Stomach (tissue), 19 donors: Measurements from ENCODE around the gene DYNC1LI1. TPM values are rescaled to one million over a fixed set of nuclear protein-coding genes. Genes with fewer than 3 reads are reported as not detected.

Experiments used
- DNase-seq, 2 donors: peaks; one replicate each; pipeline versions ENCODE4 v3.0.0 to v3.0.0-alpha.2; 2013 to 2019
- H3K27ac ChIP-seq, 5 donors: fragments of 200-600 bp in 4 of 5; sonication (generic) in 4 of 5; one replicate each; pipeline ENCODE4 v1.5.1; 2013 to 2019; ENCODE audit warnings: mild to moderate bottlenecking in 1 of 5, moderate library complexity in 1 of 5
- H3K27me3 ChIP-seq, 3 donors: fragments of 200-600 bp; sonication (generic); one replicate each; pipeline ENCODE4 v1.5.1; 2017 to 2019; ENCODE audit warnings: mixed run types in 1 of 3
- H3K36me3 ChIP-seq, 4 donors: fragments of 200-600 bp; sonication (generic); 1 replicate in 3 of 4; 2 replicates in 1 of 4; pipeline ENCODE4 v1.5.1; 2016 to 2019
- H3K4me1 ChIP-seq, 4 donors: fragments of 200-600 bp; sonication (generic); one replicate each; pipeline ENCODE4 v1.5.1; 2016 to 2019
- H3K4me3 ChIP-seq, 4 donors: fragments of 200-600 bp; sonication (generic) in 3 of 4; one replicate each; pipeline ENCODE4 v1.5.1; 2016 to 2019; ENCODE audit warnings: mild to moderate bottlenecking in 1 of 4
- H3K9me3 ChIP-seq, 4 donors: fragments of 200-600 bp; sonication (generic); one replicate each; pipeline ENCODE4 v1.5.1; 2016 to 2019
- EP300 ChIP-seq: sonication (generic); formaldehyde crosslinking; IDR thresholded peaks from one replicate; pipeline ENCODE4 v1.6.1; 2017; ENCODE audit warnings: antibody characterized with exemption
- POLR2A ChIP-seq, 4 donors: fragments of 450-650 bp; IDR thresholded peaks; one replicate each; pipeline ENCODE4 v1.6.1; 2016; ENCODE audit warnings: antibody characterized with exemption in 4 of 4, control low read depth in 2 of 4, mild to moderate bottlenecking in 1 of 4, moderate library complexity in 1 of 4
- POLR2AphosphoS5 ChIP-seq, 3 donors: sonication (generic); formaldehyde crosslinking; IDR thresholded peaks; one replicate each; pipeline ENCODE4 v1.6.1; 2016; ENCODE audit warnings: antibody characterized with exemption in 3 of 3
- WGBS, 5 donors: extraction: QIAGEN DNeasy Blood & Tissue Kit in 3 of 5; methylation state at CpG; one replicate each; pipeline versions ENCODE4 v1.1.5 to v1.1.7; 2013 to 2018; 5-methylcytosine and 5-hydroxymethylcytosine counted together
- intact Hi-C: fragments of 100-400 bp; cut with DNase I; formaldehyde crosslinking; loops from one replicate; pipeline ENCODE4 v1.15.1; 2023; ENCODE audit warnings: low total_unique reads
- long read RNA-seq, 10 donors: transcript quantifications; one replicate each; lab custom pipeline, GENCODE V29; 2026
- polyA plus RNA-seq, 3 donors: library from polyadenylated mRNA; stranded (reverse); fragments of 200-250 nt; gene quantifications; one replicate each; pipeline ENCODE4 v1.2.3, GENCODE V29; 2013
- total RNA-seq, 5 donors: library from RNA; depleted of rRNA; stranded (reverse); fragments of >200 nt; gene quantifications; one replicate each; pipeline versions ENCODE4 v1.1.0 to v1.2.3, GENCODE V29; 2014 to 2016
- TF ChIP-seq, protein P1 (sequence below), 7 experiments: fragments of 450-650 bp in 4 of 7; fragments of 200-600 bp in 3 of 7; sonication (generic) in 3 of 7; IDR thresholded peaks; one replicate each; pipeline ENCODE4 v1.5.1; 2016 to 2019; ENCODE audit warnings: antibody characterized with exemption in 7 of 7, control low read depth in 2 of 7, mild to moderate bottlenecking in 1 of 7
- donor health status: healthy with polysubstance abuse.
- donor health status: Bipolar disorder and iron deficiency.
- donor health status: healthy.

DYNC1LI1 gene
- total RNA-seq (10 to 100 TPM in 4 of 5 donors, 1 to 10 TPM in 1; 5.8 to 92.4 (median 26.2) TPM), polyA plus RNA-seq (10 to 100 TPM; 13.6 to 21.7 (median 16.2) TPM)
- long read RNA-seq, donor 1, partial matches to known transcripts, result 0 of 2 reads
- long read RNA-seq, donor 1, other reads (novel, unspliced or antisense), result 0 of 2 reads
- long read RNA-seq, donor 2, transcript DYNC1LI1-201 (13 exons, 2,504 nt), result major isoform, 5 of 6 reads
- long read RNA-seq, donor 2, partial matches to known transcripts, result 0 of 6 reads
- long read RNA-seq, donor 2, other reads (novel, unspliced or antisense), result 0 of 6 reads
- long read RNA-seq, donor 3, partial matches to known transcripts, result 0 of 2 reads
- long read RNA-seq, donor 3, other reads (novel, unspliced or antisense), result 0 of 2 reads
- long read RNA-seq, donor 4, full-length matches to known transcripts, result 1 of 1 reads
- long read RNA-seq, donor 4, partial matches to known transcripts, result 0 of 1 reads
- long read RNA-seq, donor 4, other reads (novel, unspliced or antisense), result 0 of 1 reads
- long read RNA-seq, donor 5, partial matches to known transcripts, result 5 of 11 reads
- long read RNA-seq, donor 5, other reads (novel, unspliced or antisense), result 0 of 11 reads
- long read RNA-seq, donor 6, result 0 reads
- long read RNA-seq, donor 7, transcript DYNC1LI1-201 (13 exons, 2,504 nt), result minor isoform, 5 of 14 reads
- long read RNA-seq, donor 7, transcript DYNC1LI1-207 (3 exons, 814 nt), result major isoform, 9 of 14 reads
- long read RNA-seq, donor 7, partial matches to known transcripts, result 0 of 14 reads
- long read RNA-seq, donor 7, other reads (novel, unspliced or antisense), result 0 of 14 reads
- long read RNA-seq, donor 8, transcript DYNC1LI1-207 (3 exons, 814 nt), result major isoform, 6 of 10 reads
- long read RNA-seq, donor 8, partial matches to known transcripts, result 0 of 10 reads
- long read RNA-seq, donor 8, other reads (novel, unspliced or antisense), result 0 of 10 reads
- long read RNA-seq, donor 9, partial matches to known transcripts, result 0 of 8 reads
- long read RNA-seq, donor 9, other reads (novel, unspliced or antisense), result 0 of 8 reads
- long read RNA-seq, donor 10, partial matches to known transcripts, result 0 of 2 reads
- long read RNA-seq, donor 10, other reads (novel, unspliced or antisense), result 0 of 2 reads

DNA sequence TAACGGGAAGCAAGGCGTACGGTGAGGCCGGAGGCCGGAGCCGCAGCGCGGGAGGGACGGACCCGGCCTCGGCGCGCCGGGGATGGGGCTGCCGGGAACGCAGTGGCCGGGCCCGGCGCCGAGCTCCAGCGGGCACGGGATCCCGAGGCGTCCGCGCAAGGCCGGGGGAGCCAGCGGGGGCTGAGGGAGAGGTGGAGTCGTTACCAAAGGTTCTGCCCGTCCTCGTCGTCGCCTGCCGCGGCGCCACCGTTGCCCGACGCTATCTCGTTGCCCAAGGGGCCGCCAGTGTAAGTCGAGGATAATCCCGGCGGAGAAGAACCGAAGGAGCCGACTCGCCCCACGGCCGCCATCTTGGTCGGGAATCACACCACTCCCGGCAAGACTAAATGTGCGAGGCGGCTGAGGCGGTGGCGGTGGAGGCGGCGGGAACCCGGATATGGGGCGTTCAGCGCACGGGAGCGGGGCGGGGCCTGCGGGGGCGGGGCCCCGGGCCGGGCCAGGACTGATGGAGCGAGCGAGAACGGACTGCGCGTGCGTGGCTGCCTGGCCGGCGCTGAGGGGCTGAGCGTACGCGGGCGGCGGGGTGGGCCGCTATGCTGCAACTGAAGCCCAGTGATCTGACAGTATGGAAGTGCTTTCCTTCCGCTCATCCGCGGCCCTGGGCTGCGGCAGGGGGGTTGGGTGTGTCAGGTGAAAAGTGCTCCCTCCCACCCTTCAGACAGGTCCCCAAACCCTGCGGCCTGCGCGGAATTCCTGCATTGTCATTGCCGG, at the start of gene DYNC1LI1:
Gene DYNC1LI1 (minus strand): TSS at position 438 of the 771 bp plus-strand sequence. CDS start 88 bp downstream, at position 350.
- Histone ChIP-seq H3K27me3 (no peaks in the 10 kb centered on the region), H3K36me3 (peaks cover 0 to 10% (median 9%) of the 10 kb centered on the region in 4 donors), H3K27ac (peak within 1 kb of the TSS; percentile 93 to 99 (median 97)), H3K9me3 (no peaks in the 10 kb centered on the region), H3K4me1 (peaks cover 13 to 46% (median 33%) of the 10 kb centered on the region in 4 donors), H3K4me3 (peak within 1 kb of the TSS; percentile 63 to 96 (median 72))
- intact Hi-C loops, result no loop called here
- peak; percentile 95 to 98 for DNase-seq
- WGBS, 5 donors, result 0 to 1% (median 0%) methylated on average over 50 to 89 of the region's 89 CpGs
- TF ChIP-seq EP300 (no peak), POLR2AphosphoS5 (IDR thresholded peaks at IDR 0.05) (peak; percentile 28 to 83 (median 80)), POLR2A (IDR thresholded peaks at IDR 0.05) (peak in 2 of 4 donors; percentile 9 to 33)
- TF ChIP-seq, protein P1, sequence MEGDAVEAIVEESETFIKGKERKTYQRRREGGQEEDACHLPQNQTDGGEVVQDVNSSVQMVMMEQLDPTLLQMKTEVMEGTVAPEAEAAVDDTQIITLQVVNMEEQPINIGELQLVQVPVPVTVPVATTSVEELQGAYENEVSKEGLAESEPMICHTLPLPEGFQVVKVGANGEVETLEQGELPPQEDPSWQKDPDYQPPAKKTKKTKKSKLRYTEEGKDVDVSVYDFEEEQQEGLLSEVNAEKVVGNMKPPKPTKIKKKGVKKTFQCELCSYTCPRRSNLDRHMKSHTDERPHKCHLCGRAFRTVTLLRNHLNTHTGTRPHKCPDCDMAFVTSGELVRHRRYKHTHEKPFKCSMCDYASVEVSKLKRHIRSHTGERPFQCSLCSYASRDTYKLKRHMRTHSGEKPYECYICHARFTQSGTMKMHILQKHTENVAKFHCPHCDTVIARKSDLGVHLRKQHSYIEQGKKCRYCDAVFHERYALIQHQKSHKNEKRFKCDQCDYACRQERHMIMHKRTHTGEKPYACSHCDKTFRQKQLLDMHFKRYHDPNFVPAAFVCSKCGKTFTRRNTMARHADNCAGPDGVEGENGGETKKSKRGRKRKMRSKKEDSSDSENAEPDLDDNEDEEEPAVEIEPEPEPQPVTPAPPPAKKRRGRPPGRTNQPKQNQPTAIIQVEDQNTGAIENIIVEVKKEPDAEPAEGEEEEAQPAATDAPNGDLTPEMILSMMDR (IDR thresholded peaks at IDR 0.05), result no peak

DNA sequence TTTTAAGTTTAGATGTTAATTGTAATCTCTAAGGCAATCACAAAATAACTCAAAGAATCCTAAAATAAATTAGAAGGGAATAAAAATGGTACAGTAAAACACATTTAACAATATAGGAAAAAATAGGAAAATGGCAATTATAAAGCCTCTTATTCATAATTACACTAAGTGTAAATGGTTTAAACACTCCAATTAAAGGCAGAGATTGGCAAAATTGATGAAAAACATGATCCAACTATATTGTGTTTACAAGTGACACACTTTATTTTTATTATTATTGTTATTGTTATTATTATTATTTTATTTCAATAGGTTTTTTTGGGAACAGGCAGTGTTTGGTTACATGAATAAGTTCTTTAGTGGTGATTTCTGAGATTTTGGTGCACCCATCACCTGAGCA, 48.7 kb upstream of the DYNC1LI1 start:
- TF ChIP-seq POLR2A (IDR thresholded peaks at IDR 0.05) (no peak), EP300 (no peak), POLR2AphosphoS5 (IDR thresholded peaks at IDR 0.05) (no peak)
- TF ChIP-seq, protein P1 (IDR thresholded peaks at IDR 0.05), result no peak
- H3K27ac ChIP-seq, result no peak overlapping the region
- DNase-seq, result no peak
- H3K9me3 ChIP-seq, result peaks cover 0 to 14% (median 4%) of the 10 kb centered on the region in 4 donors
- no peak overlapping the region for H3K4me3 ChIP-seq
- no peaks in the 10 kb centered on the region for H3K36me3 ChIP-seq
- intact Hi-C loops, result no loop called here
- no peaks in the 10 kb centered on the region for H3K27me3 ChIP-seq
- H3K4me1 ChIP-seq, result no peaks in the 10 kb centered on the region

DNA sequence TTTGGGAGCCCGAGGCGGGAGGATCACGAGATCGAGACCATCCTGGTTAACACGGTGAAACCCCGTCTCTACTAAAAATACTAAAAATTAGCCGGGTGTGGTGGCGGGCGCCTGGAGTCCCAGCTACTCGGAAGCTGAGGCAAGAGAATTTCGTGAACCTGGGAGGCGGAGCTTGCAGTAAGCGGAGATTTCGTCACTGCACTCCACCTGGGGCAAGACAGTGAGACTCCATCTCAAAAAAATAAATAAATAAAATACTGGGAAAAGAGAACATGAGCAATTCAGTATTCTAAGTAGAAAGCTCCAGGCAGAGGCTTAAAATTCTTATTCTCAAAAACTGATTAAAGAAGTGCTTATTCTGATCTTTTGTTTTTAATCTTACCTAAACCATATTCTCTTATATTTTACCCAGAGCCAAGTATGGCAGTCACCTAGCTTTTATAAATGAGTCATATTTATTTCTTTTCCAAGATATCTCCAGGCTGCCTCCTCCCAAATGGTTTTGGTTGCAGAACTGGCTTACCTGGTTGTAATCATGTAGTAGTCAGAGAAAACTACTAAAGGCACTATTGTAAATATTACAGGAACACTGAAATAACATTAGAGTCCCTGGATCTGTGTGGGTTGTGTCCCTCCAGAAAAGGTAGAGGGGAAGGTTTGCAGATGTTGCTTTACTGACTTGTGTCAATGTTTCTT, 45.8 kb upstream of the DYNC1LI1 start:
- Histone ChIP-seq H3K9me3 (peaks cover 0 to 14% (median 4%) of the 10 kb centered on the region in 4 donors), H3K27ac (no peak overlapping the region), H3K4me3 (no peak overlapping the region), H3K4me1 (no peaks in the 10 kb centered on the region), H3K27me3 (peaks cover 0 to 5% (median 0%) of the 10 kb centered on the region in 3 donors), H3K36me3 (no peaks in the 10 kb centered on the region)
- 90 to 97% (median 95%) methylated on average over 14 of the region's 14 CpGs for WGBS, 5 donors
- peak in 1 of 2 donors; percentile 15 for DNase-seq
- intact Hi-C loops, result no loop called here
- TF ChIP-seq, protein P1 (IDR thresholded peaks at IDR 0.05), result no peak
- TF ChIP-seq POLR2A (IDR thresholded peaks at IDR 0.05), result no peak
- TF ChIP-seq POLR2AphosphoS5 (IDR thresholded peaks at IDR 0.05), result no peak
- no peak for TF ChIP-seq EP300
